BE2C (cell line): ENCODE data around the gene SVEP1. TPM values are rescaled to one million over a fixed set of nuclear protein-coding genes. Genes with fewer than 3 reads are reported as not detected.

Experiments
- DNase-seq: peaks from one replicate; pipeline ENCODE4 v3.0.0-alpha.2; 2020
- H3K27me3 ChIP-seq: fragments of 250-450 bp; sonication (Bioruptor Pico); 2 replicates; pipeline ENCODE4 v1.5.1; 2020; ENCODE audit warnings: mild to moderate bottlenecking
- H3K36me3 ChIP-seq: fragments of 250-450 bp; sonication (Bioruptor Pico); 2 replicates; pipeline ENCODE4 v1.5.1; 2020; ENCODE audit warnings: mild to moderate bottlenecking
- H3K4me1 ChIP-seq: fragments of 250-450 bp; sonication (Bioruptor Pico); 2 replicates; pipeline ENCODE4 v1.5.1; 2020
- H3K4me3 ChIP-seq: 2 replicates; pipeline ENCODE4 v1.5.1; 2011; ENCODE audit warnings: low read depth, low read length
- H3K9me3 ChIP-seq: fragments of 250-450 bp; sonication (Bioruptor Pico); 2 replicates; pipeline ENCODE4 v1.5.1; 2020
- polyA plus RNA-seq: library from polyadenylated mRNA; unstranded; fragments of >200 nt; gene quantifications from one replicate; pipeline ENCODE4 v1.2.1, GENCODE V29; 2012; ENCODE audit warnings: low read depth, missing spikeins; ENCODE audit not compliant: insufficient read length, insufficient read depth
- TF ChIP-seq, protein P1 (sequence below): IDR thresholded peaks from 2 replicates; pipeline ENCODE4 v1.5.1; 2012; ENCODE audit warnings: mild to moderate bottlenecking, low read depth, low read length

Gene SVEP1
- polyA plus RNA-seq, result 0.31 TPM

DNA sequence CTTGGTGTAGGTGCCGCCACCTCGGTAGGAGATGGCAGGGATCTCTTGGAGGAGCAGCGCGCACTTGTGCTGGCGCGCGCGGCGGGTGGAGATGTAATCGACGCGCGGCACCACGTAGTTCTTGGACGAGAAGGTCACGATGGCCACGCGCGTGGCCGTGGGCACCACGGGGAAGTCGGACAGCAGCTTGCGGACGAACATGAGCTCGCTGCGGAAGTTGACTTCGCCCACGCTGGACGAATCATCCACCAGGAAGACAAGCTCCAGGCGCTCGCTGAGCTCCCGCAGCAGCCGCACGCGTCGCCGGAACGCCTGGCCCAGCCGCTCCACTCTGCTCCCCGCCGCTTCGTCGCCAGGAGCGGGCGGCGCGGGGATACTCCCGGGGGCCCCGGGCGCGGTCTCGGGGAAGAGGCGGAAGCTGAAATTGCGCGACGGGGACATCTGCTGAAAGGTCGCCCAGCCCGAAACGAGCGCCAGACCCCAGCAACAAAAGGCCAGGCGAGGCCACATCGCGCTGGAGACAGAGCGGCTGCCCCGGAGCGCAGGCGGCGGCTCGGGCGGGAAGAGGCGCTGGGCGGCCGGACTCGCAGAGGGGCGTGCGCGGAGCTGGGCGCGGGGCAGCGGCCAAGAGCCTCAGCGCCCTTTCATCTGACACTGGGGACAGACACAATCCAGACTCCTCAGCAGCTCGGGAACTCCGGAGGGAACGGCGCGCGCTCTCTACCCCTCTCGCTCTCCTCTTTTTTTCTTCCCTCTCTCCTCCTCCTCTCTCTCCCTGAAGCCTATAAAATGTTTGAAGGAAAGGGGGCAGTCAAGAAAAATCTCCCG lies at the start of gene SVEP1:
SVEP1 (minus strand) TSS at position 708 of the 828 bp plus-strand sequence; CDS start at position 510, 198 bp downstream.
- Histone ChIP-seq H3K9me3 (no peaks in the 10 kb centered on the region), H3K36me3 (no peaks in the 10 kb centered on the region), H3K4me1 (no peaks in the 10 kb centered on the region), H3K27me3 (peaks cover 56% of the 10 kb centered on the region), H3K4me3 (peak within 1 kb of the TSS; percentile 25)
- TF ChIP-seq, protein P1, sequence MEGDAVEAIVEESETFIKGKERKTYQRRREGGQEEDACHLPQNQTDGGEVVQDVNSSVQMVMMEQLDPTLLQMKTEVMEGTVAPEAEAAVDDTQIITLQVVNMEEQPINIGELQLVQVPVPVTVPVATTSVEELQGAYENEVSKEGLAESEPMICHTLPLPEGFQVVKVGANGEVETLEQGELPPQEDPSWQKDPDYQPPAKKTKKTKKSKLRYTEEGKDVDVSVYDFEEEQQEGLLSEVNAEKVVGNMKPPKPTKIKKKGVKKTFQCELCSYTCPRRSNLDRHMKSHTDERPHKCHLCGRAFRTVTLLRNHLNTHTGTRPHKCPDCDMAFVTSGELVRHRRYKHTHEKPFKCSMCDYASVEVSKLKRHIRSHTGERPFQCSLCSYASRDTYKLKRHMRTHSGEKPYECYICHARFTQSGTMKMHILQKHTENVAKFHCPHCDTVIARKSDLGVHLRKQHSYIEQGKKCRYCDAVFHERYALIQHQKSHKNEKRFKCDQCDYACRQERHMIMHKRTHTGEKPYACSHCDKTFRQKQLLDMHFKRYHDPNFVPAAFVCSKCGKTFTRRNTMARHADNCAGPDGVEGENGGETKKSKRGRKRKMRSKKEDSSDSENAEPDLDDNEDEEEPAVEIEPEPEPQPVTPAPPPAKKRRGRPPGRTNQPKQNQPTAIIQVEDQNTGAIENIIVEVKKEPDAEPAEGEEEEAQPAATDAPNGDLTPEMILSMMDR, result no peak
- DNase-seq, result peak; percentile 33

DNA sequence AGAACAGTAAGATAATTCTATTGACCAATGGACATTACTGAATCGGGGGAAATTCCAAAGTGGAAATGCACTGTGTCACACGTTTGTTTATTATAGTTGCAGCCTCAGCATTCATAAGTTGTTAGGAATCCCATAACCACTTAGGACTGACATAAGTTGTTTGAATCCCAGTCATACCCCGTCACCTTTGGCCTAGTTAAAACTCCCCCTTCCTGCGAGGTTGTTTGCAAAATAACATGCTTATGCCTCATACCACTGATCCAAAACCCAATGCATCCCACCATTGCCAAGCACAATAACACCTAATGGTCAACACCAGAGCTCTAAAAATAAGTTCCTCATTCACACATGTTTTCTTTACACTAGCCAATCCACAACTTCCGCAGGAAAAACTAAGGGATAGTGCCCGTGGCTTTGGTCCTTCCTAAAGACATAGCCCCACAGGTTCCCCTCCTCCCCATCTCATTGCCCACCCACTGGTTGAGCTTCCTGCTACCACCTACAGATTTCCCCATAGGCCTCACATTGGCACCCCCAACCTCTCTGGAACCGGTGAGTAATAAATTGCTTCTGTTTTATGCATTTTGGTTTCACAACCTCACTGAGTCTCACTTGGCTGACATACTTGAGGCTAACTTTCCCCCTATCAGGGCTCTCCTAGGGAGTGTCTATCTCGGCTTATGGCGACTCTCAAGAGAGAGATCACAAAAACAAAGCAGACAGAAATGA lies 46.7 kb upstream of the SVEP1 start:
- TF ChIP-seq, protein P1, result no peak
- no peaks in the 10 kb centered on the region for H3K36me3 ChIP-seq
- H3K4me3 ChIP-seq, result no peak overlapping the region
- no peaks in the 10 kb centered on the region for H3K9me3 ChIP-seq
- no peaks in the 10 kb centered on the region for H3K4me1 ChIP-seq
- H3K27me3 ChIP-seq, result no peaks in the 10 kb centered on the region
- DNase-seq, result no peak

DNA sequence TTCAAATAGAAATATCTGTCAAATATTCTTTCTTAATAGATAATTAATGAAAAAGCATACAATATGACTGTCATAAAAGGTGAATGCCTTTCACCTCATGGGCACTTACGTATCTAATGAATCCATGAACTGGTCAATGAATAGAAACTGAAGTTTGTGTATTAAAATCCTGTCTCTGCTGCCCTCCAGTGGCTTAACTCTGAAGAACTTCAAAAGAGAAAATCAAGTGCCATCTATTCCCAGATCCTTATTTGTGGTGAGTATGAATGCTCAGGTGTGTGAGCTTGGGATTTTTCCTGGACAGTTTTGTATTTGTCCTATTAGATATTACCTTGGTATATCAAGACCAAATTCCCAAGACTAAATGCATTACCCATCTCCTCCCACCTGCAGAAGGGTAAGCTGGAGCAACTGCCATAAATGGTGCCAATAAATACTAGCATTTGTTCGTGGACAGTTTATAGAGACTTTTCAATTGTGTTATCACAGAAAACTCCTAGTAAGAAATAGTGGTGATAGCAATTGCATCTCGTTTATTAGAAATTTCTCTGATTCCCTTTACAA lies 44.0 kb upstream of the SVEP1 start:
- H3K36me3 ChIP-seq, result no peaks in the 10 kb centered on the region
- H3K27me3 ChIP-seq, result no peaks in the 10 kb centered on the region; the same call in 1 of the 2 replicates
- DNase-seq, result peak; percentile 44
- TF ChIP-seq, protein P1, result peak; percentile 71
- no peak overlapping the region for H3K4me3 ChIP-seq
- no peaks in the 10 kb centered on the region for H3K9me3 ChIP-seq
- H3K4me1 ChIP-seq, result no peaks in the 10 kb centered on the region

- H3K36me3 ChIP-seq, result no peaks in the 10 kb centered on the region
- no peaks in the 10 kb centered on the region; the same call in 1 of the 2 replicates for H3K27me3 ChIP-seq
- no peak for DNase-seq
- no peaks in the 10 kb centered on the region for H3K9me3 ChIP-seq
- TF ChIP-seq, protein P1, result no peak
- H3K4me1 ChIP-seq, result no peaks in the 10 kb centered on the region
- no peak overlapping the region for H3K4me3 ChIP-seq
Observed at GRCh38 chr9:110622368-110622767, 42.8 kb upstream of the SVEP1 start.

DNA sequence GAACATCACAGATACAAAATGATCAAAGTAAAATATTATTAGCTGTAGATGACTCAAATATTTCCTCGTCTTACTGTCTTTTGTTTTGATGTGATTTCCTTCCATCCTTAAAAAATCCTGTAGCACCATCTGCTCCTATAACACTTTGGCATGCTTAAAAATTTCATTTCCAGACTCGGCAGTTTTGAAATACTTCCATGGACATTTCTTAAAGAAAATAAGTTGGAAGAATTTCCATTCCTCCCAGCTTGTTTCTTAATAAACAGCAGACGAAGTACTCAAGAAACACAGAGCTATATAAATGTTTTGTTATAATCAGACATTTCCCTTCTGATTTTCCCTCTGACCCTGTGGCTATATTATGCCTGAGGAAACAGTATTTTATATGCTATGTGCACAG lies 41.2 kb upstream of the SVEP1 start:
- no peak for DNase-seq
- Histone ChIP-seq H3K4me1 (no peaks in the 10 kb centered on the region), H3K36me3 (no peaks in the 10 kb centered on the region), H3K4me3 (no peak overlapping the region), H3K9me3 (no peaks in the 10 kb centered on the region), H3K27me3 (no peaks in the 10 kb centered on the region; the same call in 1 of the 2 replicates)
- TF ChIP-seq, protein P1, result no peak
